Ishikawa (cell line): ENCODE results near the gene MCM9.

Source experiments
- CEBPB ChIP-seq: IDR thresholded peaks from 2 replicates; pipeline ENCODE4 v1.6.1; 2012
- CREB1 ChIP-seq: IDR thresholded peaks from 2 replicates; pipeline ENCODE4 v1.6.1; 2012; ENCODE audit warnings: low read depth
- EGR1 ChIP-seq: IDR thresholded peaks from 2 replicates; pipeline ENCODE4 v1.6.1; 2012
- EP300 ChIP-seq: IDR thresholded peaks from 2 replicates; pipeline ENCODE4 v1.6.1; 2012; ENCODE audit warnings: borderline replicate concordance
- FOXM1 ChIP-seq: IDR thresholded peaks from 2 replicates; pipeline ENCODE4 v1.6.1; 2012; ENCODE audit warnings: low read depth, borderline replicate concordance
- NFIC ChIP-seq: IDR thresholded peaks from 2 replicates; pipeline ENCODE4 v1.6.1; 2012
- RAD21 ChIP-seq: IDR thresholded peaks from 2 replicates; pipeline ENCODE4 v1.6.1; 2012; ENCODE audit warnings: low read depth
- TAF1 ChIP-seq: IDR thresholded peaks from 2 replicates; pipeline ENCODE4 v1.6.1; 2012; ENCODE audit warnings: low read depth, mild to moderate bottlenecking
- TCF12 ChIP-seq: IDR thresholded peaks from 2 replicates; pipeline ENCODE4 v1.6.1; 2012; ENCODE audit warnings: low read depth
- TEAD4 ChIP-seq: IDR thresholded peaks from 2 replicates; pipeline ENCODE4 v1.6.1; 2012
- YY1 ChIP-seq: IDR thresholded peaks from 2 replicates; pipeline ENCODE4 v1.6.1; 2012; ENCODE audit warnings: low read depth
- ZBTB7A ChIP-seq: IDR thresholded peaks from 2 replicates; pipeline ENCODE4 v1.6.1; 2012; ENCODE audit warnings: low read depth
- TF ChIP-seq, protein P1 (sequence below): IDR thresholded peaks from 2 replicates; pipeline ENCODE4 v1.6.1; 2012
- TF ChIP-seq, protein P2 (sequence below): IDR thresholded peaks from 2 replicates; pipeline ENCODE4 v1.6.1; 2012; ENCODE audit warnings: low read depth, mild to moderate bottlenecking
- TF ChIP-seq, protein P3 (sequence below): IDR thresholded peaks from 2 replicates; pipeline ENCODE4 v1.6.1; 2012

The MCM9 gene

DNA sequence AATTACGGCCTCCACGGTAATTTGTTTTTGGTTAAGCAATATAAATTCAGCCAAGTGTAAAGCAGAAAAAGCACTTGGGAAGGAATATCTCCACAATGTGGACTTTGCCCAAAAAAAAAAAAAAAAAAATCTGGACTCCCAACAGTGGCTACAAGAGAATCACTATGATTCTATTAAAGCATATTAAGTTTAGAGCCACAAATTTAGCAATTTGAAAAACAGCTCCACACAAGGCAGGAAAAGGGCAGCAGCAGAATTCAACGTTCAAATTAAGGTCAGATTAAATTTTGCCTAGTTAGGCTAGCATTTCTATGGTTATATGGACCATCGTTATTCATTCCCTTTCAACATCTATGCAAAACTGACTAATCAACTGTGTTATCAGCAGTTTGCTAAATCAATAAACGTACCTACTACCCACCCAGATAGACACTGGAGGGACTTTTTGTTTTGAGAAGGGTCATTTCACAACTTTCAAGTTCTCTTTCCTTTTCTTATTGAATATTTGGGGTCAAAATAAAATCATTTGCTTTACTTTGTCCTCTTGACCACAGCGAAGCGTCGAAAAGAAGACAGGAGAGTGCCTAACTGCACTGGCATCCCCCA, 1.0 kb downstream of the MCM9 start:
- TF ChIP-seq NFIC = no peak
- no peak for TF ChIP-seq TCF12
- TF ChIP-seq FOXM1 = no peak
- no peak for TF ChIP-seq CREB1
- TF ChIP-seq TEAD4 = no peak
- TF ChIP-seq, protein P1, sequence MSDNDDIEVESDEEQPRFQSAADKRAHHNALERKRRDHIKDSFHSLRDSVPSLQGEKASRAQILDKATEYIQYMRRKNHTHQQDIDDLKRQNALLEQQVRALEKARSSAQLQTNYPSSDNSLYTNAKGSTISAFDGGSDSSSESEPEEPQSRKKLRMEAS = no peak; the same call in 1 of the 2 replicates
- no peak for TF ChIP-seq CEBPB
- no peak for TF ChIP-seq TAF1
- no peak for TF ChIP-seq YY1
- TF ChIP-seq EGR1 = no peak
- TF ChIP-seq, protein P2, sequence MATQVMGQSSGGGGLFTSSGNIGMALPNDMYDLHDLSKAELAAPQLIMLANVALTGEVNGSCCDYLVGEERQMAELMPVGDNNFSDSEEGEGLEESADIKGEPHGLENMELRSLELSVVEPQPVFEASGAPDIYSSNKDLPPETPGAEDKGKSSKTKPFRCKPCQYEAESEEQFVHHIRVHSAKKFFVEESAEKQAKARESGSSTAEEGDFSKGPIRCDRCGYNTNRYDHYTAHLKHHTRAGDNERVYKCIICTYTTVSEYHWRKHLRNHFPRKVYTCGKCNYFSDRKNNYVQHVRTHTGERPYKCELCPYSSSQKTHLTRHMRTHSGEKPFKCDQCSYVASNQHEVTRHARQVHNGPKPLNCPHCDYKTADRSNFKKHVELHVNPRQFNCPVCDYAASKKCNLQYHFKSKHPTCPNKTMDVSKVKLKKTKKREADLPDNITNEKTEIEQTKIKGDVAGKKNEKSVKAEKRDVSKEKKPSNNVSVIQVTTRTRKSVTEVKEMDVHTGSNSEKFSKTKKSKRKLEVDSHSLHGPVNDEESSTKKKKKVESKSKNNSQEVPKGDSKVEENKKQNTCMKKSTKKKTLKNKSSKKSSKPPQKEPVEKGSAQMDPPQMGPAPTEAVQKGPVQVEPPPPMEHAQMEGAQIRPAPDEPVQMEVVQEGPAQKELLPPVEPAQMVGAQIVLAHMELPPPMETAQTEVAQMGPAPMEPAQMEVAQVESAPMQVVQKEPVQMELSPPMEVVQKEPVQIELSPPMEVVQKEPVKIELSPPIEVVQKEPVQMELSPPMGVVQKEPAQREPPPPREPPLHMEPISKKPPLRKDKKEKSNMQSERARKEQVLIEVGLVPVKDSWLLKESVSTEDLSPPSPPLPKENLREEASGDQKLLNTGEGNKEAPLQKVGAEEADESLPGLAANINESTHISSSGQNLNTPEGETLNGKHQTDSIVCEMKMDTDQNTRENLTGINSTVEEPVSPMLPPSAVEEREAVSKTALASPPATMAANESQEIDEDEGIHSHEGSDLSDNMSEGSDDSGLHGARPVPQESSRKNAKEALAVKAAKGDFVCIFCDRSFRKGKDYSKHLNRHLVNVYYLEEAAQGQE = no peak
- no peak for TF ChIP-seq RAD21

DNA sequence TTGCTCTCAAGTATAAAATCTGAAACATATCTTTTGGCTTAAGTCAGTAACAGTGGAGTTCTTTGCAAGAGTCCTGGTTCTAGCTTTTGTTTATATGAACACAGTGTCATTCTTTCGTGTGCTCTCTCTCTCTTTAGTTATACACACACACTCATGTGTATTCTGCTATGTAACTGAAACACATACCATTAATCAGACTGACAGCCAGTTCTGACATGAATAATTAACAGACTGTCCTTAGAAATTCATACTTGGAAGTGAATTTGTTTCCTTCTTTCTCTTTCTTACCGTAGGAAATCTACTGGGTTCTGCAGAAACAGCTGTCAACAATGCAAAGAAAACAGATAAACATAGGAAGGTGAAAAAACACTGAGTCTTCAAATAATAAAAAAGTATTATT, 2.5 kb downstream of the MCM9 start:
- TF ChIP-seq CEBPB = no peak
- TF ChIP-seq RAD21 = no peak

DNA sequence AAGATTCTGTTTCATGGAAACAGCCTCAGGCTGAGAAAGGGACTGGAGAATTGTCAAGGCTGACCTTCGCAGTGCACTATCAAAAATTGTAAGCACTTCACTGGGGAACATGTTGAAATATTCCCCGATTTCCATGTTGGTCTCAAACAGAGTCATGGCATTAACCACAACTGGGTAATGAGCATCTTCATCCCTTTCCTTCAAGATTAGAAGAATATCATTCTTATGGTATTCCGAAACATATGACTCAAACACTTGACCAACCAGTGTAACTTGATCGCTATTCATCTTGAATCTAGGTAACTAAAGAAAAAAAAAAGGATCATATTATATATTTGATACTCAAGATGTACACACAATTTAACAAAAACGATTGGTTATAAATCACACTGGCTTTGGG, 3.5 kb downstream of the MCM9 start:
- no peak for TF ChIP-seq CREB1
- TF ChIP-seq, protein P2 = no peak
- TF ChIP-seq, protein P1 = no peak
- TF ChIP-seq EGR1 = no peak
- TF ChIP-seq CEBPB = no peak

DNA sequence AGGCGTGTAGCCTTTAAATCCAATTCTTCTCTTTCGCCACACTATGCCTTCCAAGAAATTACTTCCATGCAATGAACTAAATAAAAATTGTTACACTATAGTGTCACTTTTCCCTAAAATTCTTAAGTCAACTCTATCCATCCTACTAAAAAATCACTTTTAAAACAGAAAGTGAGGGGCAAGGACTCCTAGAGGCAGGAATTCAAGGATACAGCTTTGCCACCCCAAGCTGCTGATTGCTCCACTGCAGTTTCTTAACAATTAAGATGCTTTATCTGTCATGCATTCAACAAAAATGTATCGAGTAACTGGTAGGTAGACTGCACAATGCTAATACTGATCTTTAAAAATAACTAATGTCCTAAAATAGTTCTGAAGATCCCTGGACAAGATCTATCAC, 4.3 kb downstream of the MCM9 start:
- no peak for TF ChIP-seq NFIC

DNA sequence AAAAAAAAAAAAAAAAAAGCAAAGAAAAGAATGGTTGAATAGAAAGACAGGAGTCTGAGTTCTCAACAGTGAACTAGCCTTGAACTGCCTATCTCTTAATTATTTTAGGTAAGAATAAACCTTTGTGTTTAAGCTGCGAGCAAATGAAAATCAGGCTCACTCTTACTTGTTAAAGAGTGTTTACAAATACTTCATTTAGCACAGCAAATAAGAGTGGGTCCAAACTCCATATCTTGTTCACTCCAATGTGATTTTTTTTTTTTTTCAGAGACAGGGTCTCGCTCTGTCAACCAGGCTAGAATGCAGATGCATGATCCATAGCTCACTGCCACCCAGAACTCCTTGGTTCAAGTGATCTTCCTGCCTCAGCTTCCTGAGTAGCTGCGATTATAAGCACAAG, 11.9 kb downstream of the MCM9 start:
- no peak for TF ChIP-seq EP300
- TF ChIP-seq TAF1 = no peak
- no peak for TF ChIP-seq YY1
- no peak for TF ChIP-seq FOXM1
- TF ChIP-seq, protein P3, sequence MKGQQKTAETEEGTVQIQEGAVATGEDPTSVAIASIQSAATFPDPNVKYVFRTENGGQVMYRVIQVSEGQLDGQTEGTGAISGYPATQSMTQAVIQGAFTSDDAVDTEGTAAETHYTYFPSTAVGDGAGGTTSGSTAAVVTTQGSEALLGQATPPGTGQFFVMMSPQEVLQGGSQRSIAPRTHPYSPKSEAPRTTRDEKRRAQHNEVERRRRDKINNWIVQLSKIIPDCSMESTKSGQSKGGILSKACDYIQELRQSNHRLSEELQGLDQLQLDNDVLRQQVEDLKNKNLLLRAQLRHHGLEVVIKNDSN = no peak
- no peak for TF ChIP-seq EGR1
- TF ChIP-seq CREB1 = no peak
- TF ChIP-seq, protein P1 = no peak
- no peak for TF ChIP-seq TEAD4
- TF ChIP-seq NFIC = no peak
- TF ChIP-seq CEBPB = no peak
- TF ChIP-seq ZBTB7A = no peak
- no peak for TF ChIP-seq TCF12
- TF ChIP-seq, protein P2 = no peak
- no peak for TF ChIP-seq RAD21

DNA sequence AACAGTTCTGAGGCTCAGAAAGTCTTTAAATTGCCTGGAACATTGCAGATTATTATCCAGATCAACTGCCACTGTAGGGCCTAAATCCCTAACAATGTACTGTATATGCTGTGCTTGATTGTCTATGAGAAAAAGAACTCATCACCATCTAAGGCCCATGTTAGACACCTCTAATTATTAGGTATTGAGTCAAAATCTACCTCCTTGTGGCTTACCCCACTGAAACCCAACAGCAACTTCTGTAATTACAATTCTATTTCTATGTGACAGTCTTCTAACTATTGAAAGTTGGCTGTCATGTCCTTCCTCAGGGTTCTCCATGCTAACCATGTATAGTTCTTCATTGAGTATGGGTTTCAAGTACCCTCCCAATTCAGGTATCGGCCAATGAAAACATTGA, 13.9 kb downstream of the MCM9 start:
- TF ChIP-seq EP300 (no peak), TCF12 (no peak), FOXM1 (no peak), TAF1 (no peak), ZBTB7A (no peak), EGR1 (no peak), TEAD4 (no peak), CREB1 (no peak), RAD21 (no peak), CEBPB (no peak), NFIC (no peak), YY1 (no peak)
- TF ChIP-seq, protein P1 = no peak
- TF ChIP-seq, protein P2 = no peak
- TF ChIP-seq, protein P3 = no peak
